Middle frontal gyrus (tissue), 1 donor: ENCODE measurements around the gene RNF34.

Experiments
- DNase-seq: peaks from one replicate; pipeline ENCODE4 v3.0.0-alpha.2; 2015; ENCODE audit warnings: low spot score; ENCODE audit errors: extremely low spot score

Gene RNF34

GRCh38 chr12:121466794-121467637 is 67.1 kb downstream of the RNF34 start:
- peak; percentile 77 for DNase-seq

DNA sequence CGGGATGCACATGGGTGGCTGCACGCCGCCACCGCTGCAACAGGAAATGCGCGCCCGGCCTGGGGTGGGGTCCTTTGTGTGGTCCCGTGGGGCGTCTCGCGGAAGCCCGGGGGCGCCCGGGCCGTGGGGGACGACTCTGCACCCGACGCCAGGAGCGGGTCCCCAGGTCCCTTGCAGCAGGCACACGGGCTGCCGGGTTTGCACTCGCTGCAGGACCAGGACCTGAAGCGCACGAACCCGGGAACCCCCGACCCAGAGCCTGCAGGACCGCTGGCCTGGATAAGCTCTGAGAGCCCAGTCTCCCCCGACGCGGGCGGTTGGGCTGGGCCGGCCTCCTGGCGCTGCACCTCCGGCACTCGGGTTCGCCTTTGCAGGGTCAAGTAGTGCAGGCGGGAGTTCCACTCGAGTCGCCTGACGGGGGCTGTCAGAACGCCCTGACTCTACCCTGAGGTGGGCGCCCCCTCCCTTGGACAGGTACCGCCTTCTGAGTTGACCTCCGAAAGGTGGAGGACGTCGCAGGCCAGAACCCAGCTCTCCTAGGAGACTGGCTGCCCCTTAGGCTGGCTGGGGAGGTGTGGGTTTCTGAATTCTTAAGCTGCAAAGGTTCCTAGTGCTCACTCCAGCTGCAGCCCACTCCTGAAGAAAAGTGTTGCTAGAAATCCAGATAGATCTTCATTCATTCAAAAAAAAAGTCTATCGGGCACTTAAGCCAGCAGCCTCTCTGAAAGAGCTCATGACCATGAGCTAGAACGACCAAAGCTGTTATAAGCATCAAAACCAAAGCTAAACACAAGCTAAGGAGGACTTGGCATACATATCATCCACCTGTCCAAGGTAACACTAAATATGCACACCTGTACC is 68.0 kb downstream of the RNF34 start:
- no peak for DNase-seq

DNA sequence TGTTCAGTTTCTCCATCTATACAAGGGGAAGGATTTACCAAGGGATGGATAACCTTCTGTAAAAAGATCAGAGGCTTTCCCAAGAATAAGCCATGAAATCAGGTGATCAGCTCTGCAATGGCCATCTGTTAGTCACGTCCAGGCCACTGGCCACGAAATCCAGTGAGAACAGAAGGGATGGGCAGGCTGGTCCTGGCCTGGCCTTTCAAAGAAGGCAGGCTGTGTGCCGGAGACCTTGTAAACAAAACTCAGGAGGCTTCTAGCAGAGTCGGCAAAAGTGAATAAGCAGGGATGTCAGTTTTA is 68.5 kb downstream of the RNF34 start:
- no peak for DNase-seq

DNA sequence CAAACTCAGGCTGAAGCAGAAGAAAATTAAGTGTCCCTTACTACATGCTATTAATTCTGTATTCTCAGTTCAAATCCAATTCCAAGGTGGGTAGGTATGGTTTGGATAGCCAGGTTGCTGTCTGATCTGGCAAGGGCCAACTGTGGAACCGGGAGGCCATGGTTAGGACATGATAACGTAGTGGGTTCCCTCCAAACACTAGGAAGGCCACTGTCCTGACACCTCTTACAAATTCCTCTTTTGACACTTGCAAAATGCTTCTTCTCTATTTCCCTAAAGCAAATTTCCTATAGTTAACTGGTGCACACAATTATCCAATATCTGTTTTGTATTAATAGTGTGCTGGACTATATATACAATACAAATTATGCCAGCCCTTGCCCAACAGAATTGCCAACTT is 70.8 kb downstream of the RNF34 start:
- no peak for DNase-seq

- DNase-seq = no peak
Measured at GRCh38 chr12:121472150-121472905, 72.4 kb downstream of the RNF34 start.
